KBM-7 (cell line): ENCODE results near the gene LTF.

Experiments used
- DNase-seq: peaks from one replicate; pipeline ENCODE4 v3.0.0-alpha.2; 2015
- in situ Hi-C: fragments of 300-500 bp; cut with MboI; formaldehyde crosslinking; loops from 2 replicates; pipeline ENCODE4 v1.14.3; 2020; ENCODE audit warnings: low sequenced_read_pairs, low pct_unique_long_range_greater_than_20kb, mixed read lengths

Gene LTF

GRCh38 chr3:46477145-46477544 is 12.4 kb upstream of the LTF start:
- DNase-seq = no peak
- in situ Hi-C loops = no loop called here

- DNase-seq = no peak
Measured at GRCh38 chr3:46472736-46473135, 8.0 kb upstream of the LTF start.

GRCh38 chr3:46471371-46471914 is 6.7 kb upstream of the LTF start:
- in situ Hi-C loops = no loop called here

More at GRCh38 chr3:46472736-46473135, 8.0 kb upstream of the LTF start:
- in situ Hi-C loops = no loop called here

GRCh38 chr3:46470831-46471230 is 6.1 kb upstream of the LTF start:
- in situ Hi-C loops = no loop called here

More at GRCh38 chr3:46471371-46471914, 6.7 kb upstream of the LTF start:
- DNase-seq = no peak

GRCh38 chr3:46469680-46470357 is 5.1 kb upstream of the LTF start:
- in situ Hi-C loops = no loop called here
- no peak for DNase-seq

More at GRCh38 chr3:46470831-46471230, 6.1 kb upstream of the LTF start:
- no peak for DNase-seq

GRCh38 chr3:46468753-46469600 is 4.3 kb upstream of the LTF start:
- DNase-seq = no peak
- in situ Hi-C loops = no loop called here

- in situ Hi-C loops = no loop called here
Measured at GRCh38 chr3:46467562-46467961, 2.9 kb upstream of the LTF start.

GRCh38 chr3:46466871-46467403 is 2.2 kb upstream of the LTF start:
- in situ Hi-C loops = no loop called here
- no peak for DNase-seq

More at GRCh38 chr3:46467562-46467961, 2.9 kb upstream of the LTF start:
- no peak for DNase-seq

GRCh38 chr3:46466273-46466672 is 1.6 kb upstream of the LTF start:
- no peak for DNase-seq
- in situ Hi-C loops = no loop called here

GRCh38 chr3:46465196-46465520 is 453 bp upstream of the LTF start:
- DNase-seq = no peak
- in situ Hi-C loops = no loop called here

GRCh38 chr3:46463868-46464241 is 850 bp downstream of the LTF start:
- in situ Hi-C loops = no loop called here

GRCh38 chr3:46463120-46463867 is 1.4 kb downstream of the LTF start:
- no peak for DNase-seq
- in situ Hi-C loops = no loop called here

More at GRCh38 chr3:46463868-46464241, 850 bp downstream of the LTF start:
- DNase-seq = no peak

GRCh38 chr3:46462511-46462910 is 2.2 kb downstream of the LTF start:
- in situ Hi-C loops = no loop called here
- DNase-seq = no peak

GRCh38 chr3:46462111-46462510 is 2.6 kb downstream of the LTF start:
- DNase-seq = no peak
- in situ Hi-C loops = no loop called here

- in situ Hi-C loops = no loop called here
- DNase-seq = no peak
Measured at GRCh38 chr3:46460051-46460450, 4.7 kb downstream of the LTF start.

- in situ Hi-C loops = no loop called here
- no peak for DNase-seq
Measured at GRCh38 chr3:46456118-46456517, 8.6 kb downstream of the LTF start.

GRCh38 chr3:46455231-46456115 is 9.2 kb downstream of the LTF start:
- in situ Hi-C loops = no loop called here
- DNase-seq = no peak

GRCh38 chr3:46454606-46455005 is 10.1 kb downstream of the LTF start:
- in situ Hi-C loops = no loop called here
- no peak for DNase-seq

- in situ Hi-C loops = no loop called here
- DNase-seq = no peak
Measured at GRCh38 chr3:46454209-46454595, 10.5 kb downstream of the LTF start.
